Femur (tissue), 1 donor: ENCODE measurements around the gene CERS5.
"Not testable (repeated sequence)": the region's sequence is repeated elsewhere in the genome, so short reads cannot be mapped to it uniquely, and the experiment has no call there.

Experiments
- DNase-seq: peaks from one replicate; pipeline ENCODE4 v3.0.0-alpha.2; 2017

Gene CERS5

DNA sequence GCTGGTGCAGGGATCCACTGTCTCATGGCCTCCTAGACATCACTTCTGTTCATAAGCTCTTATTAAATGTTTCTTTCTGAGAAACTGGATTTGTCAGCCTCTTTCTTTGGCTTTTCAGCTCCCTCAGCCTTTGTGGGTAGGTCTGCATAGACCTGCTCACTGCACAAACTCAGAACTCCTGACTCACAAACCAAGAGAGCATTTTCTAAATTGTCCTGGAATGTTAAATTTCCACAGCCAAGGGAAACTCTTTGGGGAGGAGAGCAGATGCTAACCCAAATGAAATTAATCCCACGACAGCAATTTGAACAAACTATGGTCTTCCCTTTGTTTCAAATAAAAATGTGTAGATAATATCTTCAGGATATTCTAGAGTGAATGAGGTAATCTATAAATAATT, 19.5 kb upstream of the CERS5 start:
- DNase-seq, result no peak

- DNase-seq, result no peak
These were observed 18.9 kb upstream of the CERS5 start for GRCh38 chr12:50185970-50186663.

- no peak for DNase-seq
These were observed 18.2 kb upstream of the CERS5 start for GRCh38 chr12:50185301-50185895.

GRCh38 chr12:50184261-50184660, 17.1 kb upstream of the CERS5 start:
- no peak for DNase-seq

DNA sequence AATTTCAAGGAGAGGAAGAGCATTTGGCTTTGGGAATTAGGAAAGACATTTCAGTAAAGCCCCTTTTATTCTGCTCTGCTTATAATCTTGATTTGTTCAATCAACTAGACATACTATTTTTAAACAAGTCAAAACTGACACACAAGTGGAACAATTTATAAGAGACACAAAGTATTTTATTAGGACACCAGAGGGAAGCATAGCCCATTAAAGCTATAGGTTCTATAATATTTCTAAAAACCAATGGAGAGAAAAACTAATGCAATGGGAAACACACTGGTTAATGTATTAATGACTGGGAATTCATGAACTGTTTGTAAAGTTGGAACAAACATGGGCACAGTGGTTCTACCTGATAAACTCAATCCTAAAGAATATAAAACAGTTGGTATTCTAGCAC, 15.3 kb upstream of the CERS5 start:
- no peak for DNase-seq

DNA sequence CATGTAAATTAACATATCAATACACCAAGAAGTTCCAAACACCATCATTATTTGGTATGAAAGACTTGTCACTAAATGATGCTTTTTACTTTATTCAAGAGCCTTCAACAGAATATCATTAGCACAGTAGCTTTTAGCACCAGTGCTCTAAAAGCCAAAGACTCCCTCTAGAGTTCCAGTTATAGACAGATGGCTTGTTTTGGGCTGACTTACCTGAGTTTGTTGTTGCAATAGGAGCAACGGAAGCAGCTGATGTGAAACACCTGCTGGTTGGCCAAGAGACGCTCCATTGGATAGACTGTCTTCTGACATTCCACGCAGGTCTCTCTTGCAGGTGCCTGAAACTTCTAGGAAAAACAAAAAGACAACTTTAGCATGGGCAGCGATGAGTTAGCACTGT, 14.5 kb upstream of the CERS5 start:
- no peak for DNase-seq

- no peak for DNase-seq
These were observed 8.5 kb upstream of the CERS5 start for GRCh38 chr12:50175716-50176026.

- DNase-seq, result no peak
These were observed 8.0 kb upstream of the CERS5 start for GRCh38 chr12:50174971-50175715.

DNA sequence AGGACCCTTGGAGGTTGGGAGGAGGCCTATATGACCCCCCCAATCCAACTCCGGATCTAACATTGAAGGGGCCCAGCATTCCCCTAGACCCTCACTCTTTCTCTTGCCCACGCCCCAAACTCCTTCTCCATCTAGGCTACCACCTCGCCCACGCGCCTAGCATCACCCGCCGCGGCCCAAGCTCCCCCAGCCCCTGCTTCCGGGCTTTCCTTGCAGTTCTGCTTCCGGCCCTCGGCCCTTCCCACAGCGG, 445 bp downstream of the CERS5 start:
- DNase-seq, result peak; percentile 69

GRCh38 chr12:50164963-50165362, 2.2 kb downstream of the CERS5 start:
- no peak for DNase-seq

GRCh38 chr12:50162230-50162629, 4.9 kb downstream of the CERS5 start:
- DNase-seq, result no peak

DNA sequence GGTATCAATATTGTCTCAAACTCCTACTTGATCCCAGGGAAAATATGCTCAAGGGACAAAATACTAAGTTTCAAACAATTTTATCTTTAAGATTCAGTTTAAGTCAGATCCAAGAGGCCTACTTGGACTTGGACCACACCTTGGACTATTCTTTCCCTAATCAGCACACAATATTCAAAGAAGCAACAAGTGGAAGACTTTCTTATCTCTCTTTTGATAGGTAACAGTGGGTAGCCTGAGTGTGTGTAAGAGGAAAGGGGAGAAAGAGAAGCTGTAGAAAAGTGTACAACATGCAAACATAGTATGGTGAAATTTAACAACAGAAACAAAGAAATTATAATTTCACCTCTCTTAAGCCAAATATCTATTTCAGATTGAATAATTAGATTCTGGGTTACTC, 6.5 kb downstream of the CERS5 start:
- no peak for DNase-seq

GRCh38 chr12:50157259-50157658, 9.9 kb downstream of the CERS5 start:
- DNase-seq, result no peak

- DNase-seq, result no peak
These were observed 10.5 kb downstream of the CERS5 start for GRCh38 chr12:50156641-50157040.

GRCh38 chr12:50154947-50155346, 12.2 kb downstream of the CERS5 start:
- not testable (repeated sequence) for DNase-seq

DNA sequence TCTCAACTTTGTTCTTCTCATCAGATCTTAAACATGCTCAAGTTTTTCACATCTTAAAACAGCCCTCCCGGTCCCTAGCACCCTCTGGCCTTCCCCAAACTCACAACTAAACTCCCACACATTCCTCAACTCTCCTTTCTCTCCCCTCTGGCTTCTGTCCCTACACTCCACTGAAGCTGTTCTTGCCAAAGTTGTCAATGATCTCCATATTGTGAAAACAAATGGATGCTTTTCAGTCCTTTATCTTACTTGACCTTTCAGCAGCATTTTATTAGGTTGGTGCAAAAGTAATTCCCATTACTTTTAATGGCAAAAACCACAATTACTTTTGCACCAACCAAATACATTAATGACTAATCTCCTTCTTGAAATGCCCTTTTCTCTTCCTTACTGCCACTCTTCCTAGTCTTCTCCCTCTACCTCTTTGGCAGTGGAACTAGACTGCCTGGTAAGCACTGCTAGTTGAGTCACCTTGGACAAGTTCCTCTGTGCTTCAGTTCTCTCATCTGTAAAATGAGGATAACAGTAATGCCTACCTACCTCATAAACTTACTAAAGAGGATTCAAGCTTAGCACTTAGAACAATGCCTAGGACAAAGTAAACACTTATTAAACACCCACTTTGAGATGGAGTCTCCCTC, 16.0 kb downstream of the CERS5 start:
- no peak for DNase-seq

DNA sequence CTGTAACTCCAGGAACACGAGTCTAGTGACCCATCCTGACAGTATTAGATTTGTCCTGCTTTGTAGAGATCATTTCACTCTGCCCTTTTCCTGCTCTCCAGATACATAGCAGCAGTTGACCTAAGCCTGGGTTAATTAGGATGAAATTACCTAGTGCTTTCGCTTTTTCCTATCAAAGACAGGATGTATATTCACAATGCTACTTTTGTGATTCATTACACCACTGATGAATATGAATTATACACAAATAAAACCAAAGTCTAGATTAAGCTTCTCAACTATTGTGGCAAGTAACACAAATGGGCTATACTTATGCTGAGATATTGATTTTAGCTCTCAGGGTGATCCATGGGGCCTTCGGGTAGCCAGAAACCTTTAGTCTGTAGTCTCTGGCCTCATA, 17.9 kb downstream of the CERS5 start:
- no peak for DNase-seq

DNA sequence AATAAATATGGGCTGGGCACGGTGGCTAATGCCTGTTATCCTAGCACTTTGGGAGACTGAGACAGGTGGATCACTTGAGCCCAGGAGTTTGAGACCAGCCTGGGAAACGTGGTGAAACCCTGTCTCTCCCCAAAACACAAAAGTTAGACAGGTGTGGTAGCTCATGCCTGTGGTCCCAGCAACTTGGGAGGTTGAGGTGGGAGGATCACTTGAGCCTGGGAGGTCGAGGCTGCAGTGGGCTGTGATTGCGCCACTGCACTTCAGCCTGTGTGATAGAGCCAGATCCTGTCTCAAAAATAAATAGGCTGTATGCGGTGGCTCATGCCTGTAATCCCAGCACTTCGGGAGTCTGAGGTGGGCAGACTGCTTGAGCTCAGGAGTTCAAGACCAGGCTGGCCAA, 19.2 kb downstream of the CERS5 start:
- not testable (repeated sequence) for DNase-seq

GRCh38 chr12:50147281-50147680, 19.9 kb downstream of the CERS5 start:
- no peak for DNase-seq

GRCh38 chr12:50145439-50145838, 21.7 kb downstream of the CERS5 start:
- DNase-seq, result no peak

DNA sequence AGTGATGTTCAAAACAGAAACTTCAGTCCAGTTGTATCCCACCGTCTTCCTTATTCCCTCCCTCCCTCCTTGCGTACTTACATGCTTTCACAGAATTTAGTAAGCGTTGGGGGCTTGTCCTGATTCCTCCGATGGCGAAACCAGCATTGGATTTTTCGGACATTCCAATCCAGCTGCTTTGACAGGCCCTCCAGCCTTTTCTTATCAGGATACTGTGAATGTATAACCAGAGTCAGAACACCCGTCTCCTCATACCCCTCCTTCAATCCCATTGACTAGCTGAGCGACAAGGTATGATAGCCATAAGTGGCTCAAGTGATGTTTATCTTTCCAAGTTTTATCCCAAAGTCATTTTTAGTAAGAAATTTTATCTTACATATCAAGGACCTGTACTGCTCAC, 24.2 kb downstream of the CERS5 start:
- DNase-seq, result no peak

- DNase-seq, result no peak
These were observed 34.5 kb downstream of the CERS5 start for GRCh38 chr12:50132505-50133135.

GRCh38 chr12:50129290-50129689, 37.9 kb downstream of the CERS5 start:
- no peak for DNase-seq

- DNase-seq, result no peak
These were observed 39.6 kb downstream of the CERS5 start for GRCh38 chr12:50127546-50127945.
